H1 (cell line): ENCODE results near the gene ASB7.

ENCODE experiments used
- EGR1 ChIP-seq: IDR thresholded peaks from 2 replicates; pipeline ENCODE4 v1.6.1; 2011; ENCODE audit warnings: low read depth, low read length, borderline replicate concordance
- EZH2 ChIP-seq: fragments of 200-600 bp; sonication (generic); IDR thresholded peaks from 2 replicates; pipeline ENCODE4 v1.7.1; 2012; ENCODE audit warnings: low read depth, mild to moderate bottlenecking, moderate library complexity, low read length, inconsistent platforms; ENCODE audit not compliant: severe bottlenecking
- GABPA ChIP-seq: IDR thresholded peaks from 2 replicates; pipeline ENCODE4 v1.6.1; 2011; ENCODE audit warnings: mild to moderate bottlenecking, low read length, moderate library complexity, borderline replicate concordance; ENCODE audit not compliant: insufficient read depth
- POLR2AphosphoS5 ChIP-seq: IDR thresholded peaks from 2 replicates; pipeline ENCODE4 v1.6.1; 2011; ENCODE audit warnings: low read depth, low read length
- RAD21 ChIP-seq, 2 experiments: IDR thresholded peaks in 1 of 2; conservative IDR thresholded peaks in 1 of 2; 2 replicates each; pipeline ENCODE4 v1.6.1; 2011; ENCODE audit warnings: low read depth in 2 of 2, low read length in 2 of 2, improper control_type of control experiment in 1 of 2, inconsistent platforms in 1 of 2, mild to moderate bottlenecking in 1 of 2, moderate library complexity in 1 of 2
- RNF2 ChIP-seq: fragments of 200-900, 300-1000 bp; sonication (generic); IDR thresholded peaks from 2 replicates; pipeline ENCODE4 v1.7.1; 2016; ENCODE audit warnings: borderline replicate concordance, low read depth, mild to moderate bottlenecking, antibody characterized with exemption, low read length; ENCODE audit not compliant: poor library complexity, severe bottlenecking; ENCODE audit errors: missing control alignments
- SIN3A ChIP-seq, 2 experiments: IDR thresholded peaks in 1 of 2; conservative IDR thresholded peaks in 1 of 2; 2 replicates each; pipeline ENCODE4 v1.6.1; 2011 to 2012; ENCODE audit warnings: low read length in 2 of 2, improper control_type of control experiment in 1 of 2, low read depth in 1 of 2, mild to moderate bottlenecking in 1 of 2
- TCF12 ChIP-seq: IDR thresholded peaks from 2 replicates; pipeline ENCODE4 v1.6.1; 2011; ENCODE audit warnings: low read depth, mild to moderate bottlenecking, low read length

DNA sequence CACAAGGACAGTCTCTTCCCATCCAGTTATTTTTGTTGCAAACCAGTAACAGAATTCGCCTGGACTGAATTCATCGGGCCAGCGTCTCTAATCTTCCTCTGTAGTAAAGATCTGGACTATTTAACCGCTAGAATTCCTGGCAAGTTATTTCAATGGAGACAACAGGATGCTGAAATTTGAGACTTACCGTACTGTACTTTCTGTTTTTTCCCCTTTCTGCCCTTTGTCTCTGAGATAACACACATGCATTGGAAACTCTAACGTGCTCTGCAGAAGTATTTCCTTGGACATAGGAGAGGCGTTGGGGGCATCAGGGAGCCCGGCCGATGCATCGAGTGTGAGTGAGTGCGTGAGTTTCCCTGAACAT is 61.5 kb downstream of the ASB7 start:
- no peak for TF ChIP-seq RAD21 (IDR thresholded peaks at IDR 0.05 in 1 of 2, conservative IDR thresholded peaks at IDR 0.05 in 1 of 2; ENCODE audit: low read depth in 2 of 2, low read length in 2 of 2)
- no peak for TF ChIP-seq POLR2AphosphoS5
- TF ChIP-seq TCF12 = no peak
- no peak for TF ChIP-seq EGR1
- no peak for TF ChIP-seq EZH2
- no peak for TF ChIP-seq SIN3A (conservative IDR thresholded peaks at IDR 0.05 in 1 of 2, IDR thresholded peaks at IDR 0.05 in 1 of 2; ENCODE audit: low read depth in 1 of 2, low read length in 2 of 2)
- no peak for TF ChIP-seq GABPA
- TF ChIP-seq RNF2 = no peak
